SJSA1 (cell line): Measurements from ENCODE around the gene ZFP90. TPM values are rescaled to one million over a fixed set of nuclear protein-coding genes. Genes with fewer than 3 reads are reported as not detected.
"Not testable (repeated sequence)": the region's sequence is repeated elsewhere in the genome, so short reads cannot be mapped to it uniquely, and the experiment has no call there.

Experiments
- DNase-seq, 2 experiments: peaks; one replicate each; pipeline ENCODE4 v3.0.0-alpha.2; 2015 to 2020; ENCODE audit warnings: low spot score in 2 of 2, low read depth in 1 of 2
- H3K27ac ChIP-seq: fragments of 250-450 bp; sonication (Bioruptor Pico); 2 replicates; pipeline ENCODE4 v1.5.1; 2020; ENCODE audit warnings: mild to moderate bottlenecking, moderate library complexity
- H3K27me3 ChIP-seq: fragments of 250-450 bp; sonication (Bioruptor Pico); replicated peaks from 2 replicates; pipeline ENCODE4 v1.5.1; 2020; ENCODE audit warnings: mild to moderate bottlenecking, moderate library complexity
- H3K36me3 ChIP-seq: fragments of 250-450 bp; sonication (Bioruptor Pico); 2 replicates; pipeline ENCODE4 v1.5.1; 2020; ENCODE audit warnings: mild to moderate bottlenecking
- H3K4me1 ChIP-seq: fragments of 250-450 bp; sonication (Bioruptor Pico); replicated peaks from 2 replicates; pipeline ENCODE4 v1.6.1; 2021; ENCODE audit warnings: mild to moderate bottlenecking
- H3K4me3 ChIP-seq: fragments of 250-450 bp; sonication (Bioruptor Pico); 2 replicates; pipeline ENCODE4 v1.5.1; 2020; ENCODE audit warnings: mild to moderate bottlenecking
- H3K9me3 ChIP-seq: fragments of 250-450 bp; sonication (Bioruptor Pico); replicated peaks from 2 replicates; pipeline ENCODE4 v1.5.1; 2020; ENCODE audit warnings: mild to moderate bottlenecking
- total RNA-seq: library from RNA; depleted of rRNA; stranded (reverse); fragments of >200 nt; shearing (Covaris generic); gene quantifications from 2 replicates; pipeline ENCODE4 v1.2.3, GENCODE V29; 2014; rRNA removed

ZFP90 gene
- 14.4 and 18.2 TPM in 2 replicates for total RNA-seq

DNA sequence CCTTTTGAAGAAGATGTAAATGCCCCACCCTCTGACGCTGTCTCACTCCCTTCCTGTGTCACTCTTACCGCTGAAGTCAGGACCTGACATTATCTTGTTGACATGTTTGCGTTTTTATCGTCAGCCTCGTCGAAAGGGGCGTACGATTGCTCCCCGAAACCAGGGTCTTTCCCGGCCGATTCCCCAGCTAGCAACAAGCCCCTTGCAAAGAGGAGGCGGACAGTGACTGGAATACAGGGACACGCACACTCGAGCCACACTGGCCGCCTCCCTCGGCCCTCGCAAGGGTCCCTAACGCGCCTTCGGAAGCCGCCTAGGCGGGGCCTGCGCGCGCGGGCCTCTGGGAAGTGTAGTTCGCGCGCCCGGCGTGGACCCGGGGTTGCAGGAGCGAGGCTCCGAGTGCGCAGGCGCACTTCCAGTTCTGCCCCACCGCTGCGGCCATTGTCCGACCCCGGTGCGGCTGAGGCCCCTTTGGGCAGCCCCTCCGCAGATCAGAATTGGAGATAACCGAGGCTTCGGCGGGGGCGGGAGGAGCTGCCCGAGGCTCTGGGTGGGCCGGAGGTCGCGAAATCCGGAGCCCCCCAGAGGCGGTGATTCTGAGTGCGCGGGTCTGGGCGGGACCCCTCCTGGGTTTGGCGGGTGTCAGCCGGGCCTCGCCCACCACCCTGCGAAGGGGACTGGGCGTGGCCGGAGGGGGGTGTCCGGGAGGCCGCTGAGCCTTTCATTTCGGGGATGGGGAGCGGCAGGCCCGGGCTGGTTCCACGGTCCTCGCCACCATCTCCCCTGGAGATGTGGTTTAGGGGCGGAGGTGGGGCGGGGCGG, at the start of gene ZFP90:
TSS of gene ZFP90 (plus strand) at position 412 of the 822 bp plus-strand sequence. CDS start 502 bp downstream, outside the sequence.
- H3K36me3 ChIP-seq, result peaks cover 23% of the 10 kb centered on the region
- peak within 1 kb of the TSS; percentile 53; the same call in 1 of the 2 replicates for H3K27ac ChIP-seq
- peaks cover 3% of the 10 kb centered on the region for H3K4me1 ChIP-seq

DNA sequence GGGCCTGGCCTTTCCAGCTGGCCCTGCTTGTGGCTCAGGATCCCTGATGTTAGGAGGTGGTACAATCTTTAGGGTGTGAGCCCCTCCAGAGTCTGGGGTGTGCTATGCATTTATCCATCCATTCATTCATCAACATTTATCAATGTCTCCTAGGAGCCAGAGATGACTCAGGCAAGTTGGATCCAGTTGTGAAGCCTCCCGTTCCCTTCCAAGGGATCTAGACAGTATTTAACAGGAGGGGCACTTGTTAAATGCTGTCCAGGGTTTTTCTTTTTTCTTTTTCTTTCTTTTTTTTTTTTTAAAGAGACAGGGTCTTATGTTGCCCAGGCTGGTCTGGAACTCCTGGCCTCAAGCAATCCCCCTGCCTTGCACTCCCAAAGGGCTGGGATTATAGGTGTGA, 48.7 kb upstream of the ZFP90 start:
- Histone ChIP-seq H3K36me3 (no peaks in the 10 kb centered on the region), H3K27me3 (no peaks in the 10 kb centered on the region), H3K27ac (no peak overlapping the region), H3K9me3 (no peaks in the 10 kb centered on the region), H3K4me3 (no peak overlapping the region), H3K4me1 (peaks cover 11% of the 10 kb centered on the region)
- DNase-seq, result no peak

More for the DNA sequence above, at the start of gene ZFP90:
- H3K27me3 ChIP-seq, result no peaks in the 10 kb centered on the region
- DNase-seq, result peak; percentile 73 to 87
- peaks cover 8% of the 10 kb centered on the region for H3K9me3 ChIP-seq
- peak within 1 kb of the TSS; percentile 84 for H3K4me3 ChIP-seq

DNA sequence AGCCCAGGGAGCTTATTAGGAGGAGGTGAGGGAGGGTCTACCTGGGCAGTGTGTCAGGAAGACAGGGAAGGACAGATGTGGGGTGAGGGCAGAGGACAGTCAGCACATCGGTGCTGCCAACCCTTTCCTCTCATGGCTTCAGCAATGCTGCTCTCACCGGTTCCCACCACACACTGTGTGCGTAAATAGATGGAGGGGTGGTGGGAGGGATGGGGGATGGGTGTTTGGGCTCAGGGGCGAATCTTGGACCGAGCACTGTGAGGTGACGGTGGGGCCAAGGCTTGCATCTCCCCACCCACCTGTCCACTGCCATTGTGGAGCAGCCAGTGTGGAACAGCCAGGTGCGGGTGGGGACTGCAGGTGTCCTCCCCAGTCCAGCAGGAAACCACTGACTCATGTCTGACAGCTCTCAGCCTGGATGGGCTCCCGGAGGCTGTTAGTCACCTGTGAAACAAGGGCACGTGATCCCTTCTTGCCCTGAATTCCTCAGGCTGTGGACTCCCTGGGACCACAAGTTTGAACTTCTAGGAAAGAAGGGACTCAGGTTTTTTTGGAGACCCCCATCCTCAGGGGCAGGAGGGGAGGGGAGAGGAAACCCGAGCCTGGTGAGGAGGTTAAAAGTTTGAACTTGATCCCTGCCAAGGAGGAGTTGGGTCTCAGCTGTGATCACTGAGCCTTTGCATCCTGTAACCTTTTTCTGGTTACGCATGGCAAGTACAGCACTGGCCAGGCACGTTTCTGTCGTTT, 48.1 kb upstream of the ZFP90 start:
- peaks cover 11% of the 10 kb centered on the region for H3K4me1 ChIP-seq
- no peak for DNase-seq
- no peak overlapping the region for H3K4me3 ChIP-seq
- no peak overlapping the region for H3K27ac ChIP-seq
- H3K9me3 ChIP-seq, result no peaks in the 10 kb centered on the region
- no peaks in the 10 kb centered on the region for H3K27me3 ChIP-seq
- H3K36me3 ChIP-seq, result no peaks in the 10 kb centered on the region

DNA sequence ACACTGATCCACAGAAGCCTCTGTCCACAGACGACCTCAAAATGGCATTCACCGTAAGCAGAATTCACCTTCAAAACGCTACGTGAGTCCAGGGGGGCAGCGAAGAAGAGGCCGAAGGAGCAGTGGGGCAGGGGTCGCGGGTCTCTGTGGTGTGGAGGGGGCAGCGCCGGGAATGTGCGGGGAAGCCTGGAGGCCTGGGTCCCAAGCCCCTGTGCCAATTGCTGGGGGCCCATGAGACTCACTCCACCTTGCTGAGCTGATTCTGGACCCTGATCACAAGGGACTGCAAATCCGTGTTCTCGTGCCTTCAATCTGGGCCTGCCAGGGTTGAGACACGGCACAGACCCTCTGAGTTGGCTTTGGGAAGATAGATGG, 47.5 kb upstream of the ZFP90 start:
- no peak overlapping the region for H3K4me3 ChIP-seq
- H3K9me3 ChIP-seq, result no peaks in the 10 kb centered on the region
- no peak for DNase-seq
- H3K4me1 ChIP-seq, result peaks cover 7% of the 10 kb centered on the region
- H3K27me3 ChIP-seq, result no peaks in the 10 kb centered on the region
- no peaks in the 10 kb centered on the region for H3K36me3 ChIP-seq
- no peak overlapping the region for H3K27ac ChIP-seq

DNA sequence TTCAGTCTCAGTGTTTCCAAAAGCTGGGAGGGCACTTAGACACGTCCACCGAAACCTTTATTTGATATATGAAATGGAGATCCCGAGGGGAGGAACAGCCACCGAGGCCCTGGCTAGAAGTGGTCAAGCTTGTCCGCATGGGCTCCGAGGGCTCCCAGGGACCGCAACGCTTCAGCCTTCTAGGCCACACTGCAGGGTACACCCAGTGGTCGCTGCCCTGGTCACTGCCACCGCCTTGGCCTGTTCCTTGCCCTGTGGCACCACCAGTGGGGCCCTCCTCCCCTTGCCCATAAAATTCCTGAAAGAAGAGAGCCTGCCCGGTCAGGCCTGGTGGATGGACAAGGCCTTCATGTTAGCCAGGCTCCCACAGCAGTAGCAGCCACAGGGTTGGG, 46.9 kb upstream of the ZFP90 start:
- peaks cover under 1% of the 10 kb centered on the region for H3K4me1 ChIP-seq

DNA sequence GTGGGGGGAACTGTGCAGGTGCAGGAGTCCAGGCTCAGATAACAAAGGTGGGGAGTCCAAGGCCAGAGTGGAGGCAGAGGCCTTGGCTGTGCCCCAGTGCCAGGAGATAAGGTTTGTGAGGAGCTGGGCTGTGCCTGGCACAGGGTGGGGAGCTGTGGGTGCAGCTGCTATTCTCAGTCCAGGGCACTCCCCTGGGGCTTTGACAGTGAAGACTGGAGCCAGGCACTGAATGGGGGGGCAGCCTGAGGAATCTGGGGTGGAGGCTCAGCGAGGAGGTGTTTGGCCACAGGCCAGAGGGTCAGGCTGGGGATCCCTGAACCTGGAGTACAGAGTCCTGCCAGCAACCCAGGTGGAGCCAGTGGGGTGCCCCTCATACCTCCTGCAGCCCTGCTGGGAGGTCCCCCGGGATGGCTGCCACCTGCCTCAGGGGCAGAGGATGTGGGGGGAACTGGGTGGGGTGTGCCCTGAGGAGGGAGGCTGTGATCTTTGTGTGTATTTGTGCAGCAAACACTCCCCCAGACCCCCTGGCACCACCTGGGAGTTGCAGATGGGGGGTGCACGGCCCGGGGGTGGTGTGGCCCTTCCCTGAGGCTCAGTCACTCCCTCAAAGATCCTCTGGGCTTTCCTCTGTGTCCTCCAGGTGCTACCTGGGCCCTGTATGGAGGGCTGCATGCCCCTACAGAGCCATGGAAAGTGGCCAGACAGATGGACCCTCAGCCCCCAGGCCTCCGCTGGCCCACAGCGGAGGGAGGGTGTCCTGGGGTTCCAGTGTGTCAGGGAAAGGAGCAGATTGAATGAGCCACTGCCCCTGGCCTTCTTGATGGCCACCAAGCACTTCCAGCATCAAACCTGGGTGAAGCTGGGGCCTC, 46.3 kb upstream of the ZFP90 start:
- H3K9me3 ChIP-seq, result no peaks in the 10 kb centered on the region
- DNase-seq, result no peak
- H3K27me3 ChIP-seq, result no peaks in the 10 kb centered on the region
- H3K4me3 ChIP-seq, result no peak overlapping the region
- no peaks in the 10 kb centered on the region for H3K36me3 ChIP-seq
- H3K27ac ChIP-seq, result no peak overlapping the region
- no peaks in the 10 kb centered on the region for H3K4me1 ChIP-seq

More for the DNA sequence above, 46.9 kb upstream of the ZFP90 start:
- H3K9me3 ChIP-seq, result no peaks in the 10 kb centered on the region
- H3K27me3 ChIP-seq, result no peaks in the 10 kb centered on the region
- H3K27ac ChIP-seq, result no peak overlapping the region
- H3K4me3 ChIP-seq, result no peak overlapping the region
- DNase-seq, result no peak
- no peaks in the 10 kb centered on the region for H3K36me3 ChIP-seq

DNA sequence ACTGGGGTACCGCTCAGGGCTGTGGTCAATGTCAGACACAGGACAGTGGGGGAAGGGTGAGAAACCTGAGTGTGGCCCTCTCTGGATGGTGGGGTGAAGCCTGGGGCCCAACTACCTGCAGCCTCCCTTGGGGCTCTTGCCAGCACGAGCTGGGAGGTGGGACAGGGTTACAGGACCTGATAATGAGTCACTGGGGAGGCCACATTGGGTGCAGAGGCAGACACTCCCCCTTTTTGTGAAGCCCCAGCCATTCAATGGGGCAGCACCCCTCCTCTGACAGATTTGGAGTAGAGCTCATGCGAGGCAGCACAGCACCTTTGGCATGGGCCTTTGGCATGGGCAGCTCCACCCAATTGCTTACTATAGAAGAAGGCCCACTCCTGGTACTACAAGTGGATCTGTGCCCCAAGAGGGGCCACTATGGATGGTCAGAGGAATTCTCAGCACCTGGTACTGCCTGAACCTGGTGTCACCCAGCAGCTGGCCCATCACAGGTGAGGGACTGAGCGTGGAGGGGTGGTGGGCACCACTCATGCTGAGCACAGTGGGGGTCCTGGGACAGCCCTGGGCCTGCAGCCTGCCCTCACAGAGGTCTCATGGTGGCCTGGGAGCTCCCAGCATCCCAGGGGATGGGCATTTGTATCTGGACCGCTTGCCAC, 45.5 kb upstream of the ZFP90 start:
- H3K27ac ChIP-seq, result no peak overlapping the region
- H3K4me1 ChIP-seq, result no peaks in the 10 kb centered on the region
- no peaks in the 10 kb centered on the region for H3K27me3 ChIP-seq
- H3K36me3 ChIP-seq, result no peaks in the 10 kb centered on the region
- no peak for DNase-seq
- H3K4me3 ChIP-seq, result no peak overlapping the region
- no peaks in the 10 kb centered on the region for H3K9me3 ChIP-seq

DNA sequence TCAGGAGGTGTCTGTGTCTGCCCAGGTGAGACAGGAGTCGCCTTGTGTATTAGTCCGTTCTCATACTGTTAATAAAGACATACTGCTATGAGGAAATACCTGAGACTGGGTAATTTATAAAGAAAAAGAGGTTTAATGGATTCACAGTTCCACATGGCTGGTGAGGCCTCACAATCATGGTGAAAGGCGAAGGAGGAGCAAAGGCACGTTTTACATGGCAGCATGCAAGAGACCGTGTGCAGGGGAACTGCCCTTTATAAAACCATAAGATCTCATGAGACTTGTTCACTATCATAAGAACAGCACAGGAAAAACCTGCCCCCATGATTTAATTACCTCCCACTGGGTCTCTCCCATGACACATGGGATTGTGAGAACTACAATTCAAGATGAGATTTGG, 44.8 kb upstream of the ZFP90 start:
- not testable (repeated sequence) for H3K27me3 ChIP-seq, H3K27ac ChIP-seq, H3K36me3 ChIP-seq, H3K4me3 ChIP-seq, H3K9me3 ChIP-seq, H3K4me1 ChIP-seq, DNase-seq

DNA sequence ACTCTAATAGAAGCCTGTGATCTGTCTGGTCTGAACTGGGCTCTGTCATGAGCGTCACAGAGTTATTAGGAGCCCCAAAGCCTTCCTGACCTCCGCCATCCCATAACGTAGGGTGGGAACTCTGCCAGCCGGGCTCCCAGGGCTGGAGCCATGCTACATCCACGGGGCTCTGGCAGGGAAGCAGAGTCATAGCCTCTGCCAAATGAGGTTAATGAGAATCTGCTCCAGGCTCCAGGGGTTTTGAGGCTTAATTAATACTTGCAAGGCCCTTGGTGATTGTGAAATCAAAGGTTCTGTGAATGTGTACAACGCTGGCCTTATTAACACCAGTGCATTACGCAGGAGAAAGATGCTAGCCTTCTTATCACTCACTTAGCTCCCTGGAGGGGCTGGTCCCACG, 42.4 kb upstream of the ZFP90 start:
- Histone ChIP-seq H3K4me1 (no peaks in the 10 kb centered on the region), H3K9me3 (no peaks in the 10 kb centered on the region), H3K27me3 (no peaks in the 10 kb centered on the region), H3K4me3 (no peak overlapping the region), H3K36me3 (no peaks in the 10 kb centered on the region), H3K27ac (no peak overlapping the region)
- no peak for DNase-seq

DNA sequence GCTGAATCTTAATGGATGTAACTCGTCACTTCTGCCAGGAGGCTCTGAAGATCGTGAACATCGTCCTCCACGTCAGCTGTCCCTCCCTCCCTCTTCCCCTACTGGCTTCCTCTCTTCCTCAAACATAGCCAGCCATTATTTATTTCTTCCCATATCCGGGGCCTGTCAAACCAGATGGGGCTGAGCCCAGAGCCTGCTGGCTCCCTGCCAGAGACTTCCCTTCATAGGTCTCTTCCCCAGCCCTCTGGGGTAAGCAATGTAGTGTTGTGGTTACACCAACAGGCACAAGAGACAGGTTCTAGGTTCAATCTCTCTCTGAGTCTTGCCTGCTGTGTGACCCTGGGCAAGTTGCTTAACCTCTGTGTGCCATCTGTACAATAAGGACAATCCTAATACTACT, 40.1 kb upstream of the ZFP90 start:
- H3K27me3 ChIP-seq, result no peaks in the 10 kb centered on the region
- H3K4me3 ChIP-seq, result no peak overlapping the region
- H3K27ac ChIP-seq, result no peak overlapping the region
- H3K4me1 ChIP-seq, result no peaks in the 10 kb centered on the region
- H3K36me3 ChIP-seq, result no peaks in the 10 kb centered on the region
- H3K9me3 ChIP-seq, result no peaks in the 10 kb centered on the region
- no peak for DNase-seq

DNA sequence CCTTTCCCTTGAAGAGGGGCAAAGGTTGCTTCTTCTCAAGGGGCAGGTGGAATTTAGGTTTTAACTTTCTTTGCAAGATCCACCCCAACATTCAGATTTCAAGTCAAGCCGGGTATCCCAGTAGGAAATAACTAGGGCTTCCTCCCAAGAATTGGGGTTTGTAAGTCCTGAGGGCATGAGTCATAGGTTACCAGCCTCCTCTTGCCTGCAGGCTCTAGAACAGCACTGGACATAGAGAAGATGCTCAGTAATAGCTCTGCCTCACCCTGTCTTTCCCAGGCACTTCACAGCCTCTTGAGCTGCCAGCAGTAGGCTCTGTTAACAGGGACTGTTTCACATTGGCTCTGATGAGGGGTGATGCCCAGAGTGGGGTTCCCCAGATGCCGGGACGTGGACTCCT, 35.8 kb upstream of the ZFP90 start:
- H3K4me1 ChIP-seq, result no peaks in the 10 kb centered on the region
- DNase-seq, result no peak
- H3K9me3 ChIP-seq, result no peaks in the 10 kb centered on the region
- no peaks in the 10 kb centered on the region for H3K36me3 ChIP-seq
- H3K27ac ChIP-seq, result no peak overlapping the region
- H3K27me3 ChIP-seq, result no peaks in the 10 kb centered on the region
- H3K4me3 ChIP-seq, result no peak overlapping the region

DNA sequence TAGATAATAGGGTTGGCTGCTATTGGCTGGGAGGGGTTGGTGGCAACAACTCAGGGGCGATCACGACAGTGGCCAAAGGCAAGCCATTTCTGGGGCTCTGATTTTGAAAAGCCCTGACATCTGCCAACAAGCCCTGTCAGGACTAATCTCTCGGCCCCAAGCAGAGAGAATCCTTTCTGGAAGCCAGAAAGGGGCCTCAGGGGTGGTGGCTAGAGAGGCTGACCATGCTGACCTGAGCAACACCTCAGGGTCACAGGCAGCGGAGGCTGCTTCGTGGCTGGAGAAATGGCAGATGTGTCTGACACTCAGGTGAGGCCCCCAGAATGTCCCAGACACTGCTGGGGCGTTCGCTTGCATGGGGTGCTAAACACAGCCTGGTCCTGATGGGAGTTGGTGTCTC, 35.0 kb upstream of the ZFP90 start:
- Histone ChIP-seq H3K36me3 (no peaks in the 10 kb centered on the region), H3K4me3 (no peak overlapping the region), H3K4me1 (no peaks in the 10 kb centered on the region), H3K9me3 (no peaks in the 10 kb centered on the region), H3K27ac (no peak overlapping the region), H3K27me3 (no peaks in the 10 kb centered on the region)
- no peak for DNase-seq

DNA sequence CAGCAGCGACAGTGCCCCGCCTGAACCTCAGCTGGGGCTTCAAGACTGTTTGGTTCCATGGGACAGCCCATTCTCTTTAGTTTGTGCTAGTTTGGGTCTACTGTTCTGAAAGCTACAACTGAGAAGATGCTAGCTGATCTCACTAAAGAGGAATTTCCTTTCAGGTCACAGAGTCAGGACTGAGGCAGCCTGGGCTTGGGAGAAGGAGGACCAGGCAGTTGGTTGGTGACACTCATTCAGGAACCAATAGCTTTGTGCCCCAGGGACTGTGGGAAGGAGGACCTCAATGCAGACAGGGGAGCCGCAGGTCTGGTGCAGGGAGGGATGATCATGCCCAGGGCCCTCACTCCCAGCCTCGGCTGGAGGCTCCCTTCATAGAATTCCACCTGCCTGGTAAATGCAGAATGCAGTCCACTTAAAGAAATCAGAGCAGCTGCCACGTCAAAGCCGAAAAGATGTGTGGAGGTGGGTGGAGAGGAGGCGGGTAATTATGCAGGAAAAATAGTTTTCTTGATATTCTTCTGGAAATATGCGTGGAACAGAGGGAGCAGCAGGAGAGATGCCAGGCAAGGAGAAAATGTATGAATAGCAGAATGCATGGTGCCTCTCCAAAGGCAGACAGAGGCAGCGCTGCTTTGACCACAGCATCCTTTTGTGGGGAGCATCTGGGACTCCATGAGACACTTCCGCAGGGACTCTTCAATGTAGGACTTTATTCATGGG, 32.6 kb upstream of the ZFP90 start:
- Histone ChIP-seq H3K4me1 (peaks cover 3% of the 10 kb centered on the region), H3K36me3 (no peaks in the 10 kb centered on the region), H3K27ac (no peak overlapping the region), H3K9me3 (no peaks in the 10 kb centered on the region), H3K27me3 (no peaks in the 10 kb centered on the region), H3K4me3 (no peak overlapping the region)
- DNase-seq, result no peak
